HG03196 (cell line): ENCODE measurements around the gene MCU.
"Not testable (repeated sequence)": the region's sequence is repeated elsewhere in the genome, so short reads cannot be mapped to it uniquely, and the experiment has no call there.

ENCODE experiments used
- ATAC-seq: cut with Tn5 transposase; IDR thresholded peaks from one replicate; pipeline ENCODE4 v1.9.1; 2021; ENCODE audit not compliant: unreplicated experiment

The MCU gene

DNA sequence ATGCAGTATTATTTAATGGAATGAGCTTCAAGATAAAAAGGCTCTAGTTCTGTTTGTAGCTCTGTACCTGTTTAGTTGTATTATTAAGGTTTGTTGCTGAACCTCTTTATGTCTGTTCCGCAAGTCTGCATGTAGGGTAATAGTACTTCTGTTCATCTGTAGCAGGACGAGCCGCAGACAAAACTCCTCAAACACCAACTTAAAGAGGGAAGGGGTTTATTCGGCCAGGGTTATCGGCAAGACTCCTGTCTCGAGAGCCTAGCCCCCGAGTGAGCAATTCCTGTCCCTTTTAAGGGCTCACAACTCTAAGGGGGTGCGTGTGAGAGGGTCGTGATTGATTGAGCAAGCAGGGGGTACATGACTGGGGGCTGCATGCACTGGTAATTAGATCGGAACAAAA, 67.0 kb downstream of the MCU start:
- ATAC-seq, result not testable (repeated sequence)

DNA sequence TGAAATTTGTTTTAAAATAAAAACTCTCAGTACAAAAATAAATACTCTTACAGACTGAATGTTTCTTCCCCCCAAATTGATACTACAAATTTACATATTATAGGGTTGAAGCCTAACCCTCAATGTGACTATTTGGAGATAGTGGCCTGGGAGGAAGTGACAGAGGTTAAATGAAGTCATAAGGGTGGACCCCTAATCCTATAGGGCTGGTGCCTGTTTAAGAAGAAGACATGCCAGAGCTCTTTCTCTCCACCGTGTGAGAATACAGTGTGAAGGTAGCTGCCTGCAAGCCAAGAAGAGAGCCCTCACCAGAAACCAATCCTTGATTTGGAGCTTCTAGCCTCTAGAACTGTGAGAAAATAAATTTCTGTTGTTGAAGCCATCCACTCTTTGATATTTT, 67.6 kb downstream of the MCU start:
- no peak for ATAC-seq

DNA sequence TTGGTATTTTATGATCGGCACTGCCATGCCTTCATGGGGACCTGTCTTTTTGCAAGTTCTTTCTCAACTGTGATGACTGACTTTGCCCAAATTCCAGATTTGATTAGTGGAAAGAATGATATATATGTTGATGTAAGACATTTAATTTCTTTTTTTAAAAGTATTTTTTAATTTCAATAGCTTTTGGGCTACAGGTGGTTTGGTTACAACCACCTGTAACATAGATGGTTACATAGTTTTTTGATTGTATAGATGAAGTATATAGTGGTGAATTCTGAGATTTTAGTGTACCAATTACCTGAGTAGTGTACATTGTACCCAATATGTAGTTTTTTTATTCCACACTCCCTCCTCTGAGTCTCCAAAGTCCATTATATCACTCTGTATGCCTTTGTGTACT, 69.6 kb downstream of the MCU start:
- no peak for ATAC-seq

DNA sequence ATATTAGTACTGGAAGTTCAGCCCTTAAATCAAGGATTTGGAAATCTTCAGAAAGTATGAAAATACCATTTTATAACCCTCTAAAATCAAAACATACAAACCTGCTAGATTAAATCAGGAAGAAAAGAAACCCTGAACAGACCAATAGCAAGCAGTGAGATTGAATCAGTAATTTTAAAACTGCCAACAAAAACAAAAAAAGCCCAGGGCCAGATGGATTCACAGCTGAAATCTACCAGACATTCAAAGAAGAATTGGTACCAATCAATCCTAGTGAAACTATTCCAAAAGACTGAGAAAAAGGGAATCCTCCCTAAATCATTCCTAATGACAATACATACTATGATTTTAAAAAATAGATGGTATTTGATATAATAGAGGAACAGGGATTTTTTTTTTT, 70.1 kb downstream of the MCU start:
- ATAC-seq, result no peak

DNA sequence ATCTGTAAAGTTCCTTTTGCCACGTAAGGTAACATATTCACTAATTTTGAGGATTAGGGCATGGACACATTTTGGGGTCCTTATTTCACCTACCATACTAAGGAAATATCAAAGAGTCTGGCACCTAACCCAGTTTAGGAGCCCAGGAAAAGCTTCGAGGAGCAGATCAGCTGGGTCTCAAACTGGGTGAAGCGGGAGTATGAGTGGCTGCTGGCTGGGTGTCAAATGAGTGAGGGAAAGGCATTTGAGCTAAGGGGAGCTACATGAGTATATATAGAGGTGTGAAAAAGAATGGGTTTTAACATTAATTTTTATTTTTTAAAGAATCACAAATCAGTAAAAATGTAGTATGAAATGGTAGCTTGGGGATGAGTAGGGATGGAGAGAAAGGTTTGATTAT, 71.3 kb downstream of the MCU start:
- no peak for ATAC-seq

DNA sequence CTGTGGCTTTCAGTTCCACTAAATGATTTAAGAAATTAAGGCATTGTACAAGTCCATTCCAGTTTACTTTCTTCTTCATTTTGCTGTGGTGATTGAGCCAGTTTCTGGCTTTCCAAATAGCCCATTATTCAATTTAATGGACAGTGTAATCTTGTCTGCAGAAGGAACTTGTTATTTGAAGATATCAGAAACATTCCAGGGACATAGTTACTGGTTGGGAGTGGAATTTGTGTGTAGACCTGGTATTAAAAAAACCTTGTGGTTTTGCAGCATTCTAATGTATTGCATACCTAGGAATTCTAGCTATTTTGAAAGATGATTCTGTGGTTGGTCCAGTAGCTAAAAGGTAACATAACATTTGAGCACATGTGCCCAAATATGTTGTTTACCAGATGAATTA, 72.2 kb downstream of the MCU start:
- no peak for ATAC-seq

DNA sequence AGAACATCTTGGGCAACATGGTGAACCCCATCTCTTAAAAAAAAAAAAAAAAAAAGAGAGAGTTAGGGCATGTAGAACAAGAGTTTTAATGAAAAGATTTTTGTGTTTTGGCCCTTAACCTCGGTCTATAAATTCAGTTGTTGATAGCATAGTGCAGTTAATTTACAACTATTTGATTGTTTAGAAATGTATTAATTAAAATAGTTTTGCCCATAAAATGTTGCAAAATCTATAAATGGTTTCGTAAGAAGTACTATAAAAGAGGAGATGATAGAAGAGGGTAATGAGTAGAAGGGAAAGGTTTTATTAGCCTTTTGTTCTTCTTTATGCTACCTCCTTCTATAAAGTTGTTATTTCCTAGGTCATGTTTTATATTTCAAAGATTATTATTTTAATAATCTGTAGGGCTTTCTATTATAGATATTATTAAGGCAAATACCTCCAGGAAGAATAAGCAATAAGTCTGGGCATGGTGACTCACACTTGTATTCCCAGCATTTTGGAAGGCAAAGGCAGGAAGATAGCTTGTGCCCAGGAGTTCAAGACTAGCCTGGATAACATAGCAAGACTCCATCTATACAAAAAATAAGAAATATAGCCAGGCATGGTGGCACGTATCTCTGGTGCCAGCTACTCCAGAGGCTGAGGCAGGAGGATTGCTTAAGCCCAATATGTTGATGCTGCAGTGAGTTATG, 73.3 kb downstream of the MCU start:
- no peak for ATAC-seq

DNA sequence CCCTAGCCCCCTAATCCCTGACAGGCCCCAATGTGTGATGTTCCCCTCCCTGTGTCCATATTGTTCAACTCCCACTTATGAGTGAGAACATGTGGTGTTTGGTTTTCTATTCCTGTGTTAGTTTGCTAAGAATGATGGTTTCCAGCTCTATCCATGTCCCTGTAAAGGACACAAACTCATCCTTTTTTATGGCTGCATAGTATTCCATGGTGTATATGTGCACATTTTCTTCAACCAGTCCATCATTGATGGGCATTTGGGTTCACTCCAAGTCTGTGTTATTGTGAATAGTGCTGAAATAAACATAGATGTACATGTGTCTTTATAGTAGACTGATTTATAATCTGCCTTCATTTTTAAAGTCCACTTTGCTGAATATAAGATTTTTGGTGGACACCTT, 79.3 kb downstream of the MCU start:
- not testable (repeated sequence) for ATAC-seq

DNA sequence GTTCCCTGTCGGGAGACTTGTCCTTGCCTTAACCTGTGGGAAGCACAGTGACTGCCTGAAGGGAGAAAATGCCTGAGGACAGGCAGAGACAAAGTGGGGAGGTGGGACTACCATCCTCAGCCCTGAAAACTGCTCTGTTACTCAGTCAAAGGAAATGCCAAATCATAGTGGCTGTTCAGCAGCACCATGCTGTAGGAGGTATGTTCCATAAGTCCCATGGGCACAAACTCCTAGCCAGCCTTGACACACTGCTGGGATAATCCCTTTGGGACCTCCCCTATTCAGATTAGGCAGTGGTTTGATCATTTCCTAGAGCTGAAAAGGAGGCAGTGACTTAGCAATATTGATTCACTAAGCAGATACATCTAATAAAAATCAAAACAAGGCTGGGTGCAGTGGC, 80.1 kb downstream of the MCU start:
- ATAC-seq, result no peak

DNA sequence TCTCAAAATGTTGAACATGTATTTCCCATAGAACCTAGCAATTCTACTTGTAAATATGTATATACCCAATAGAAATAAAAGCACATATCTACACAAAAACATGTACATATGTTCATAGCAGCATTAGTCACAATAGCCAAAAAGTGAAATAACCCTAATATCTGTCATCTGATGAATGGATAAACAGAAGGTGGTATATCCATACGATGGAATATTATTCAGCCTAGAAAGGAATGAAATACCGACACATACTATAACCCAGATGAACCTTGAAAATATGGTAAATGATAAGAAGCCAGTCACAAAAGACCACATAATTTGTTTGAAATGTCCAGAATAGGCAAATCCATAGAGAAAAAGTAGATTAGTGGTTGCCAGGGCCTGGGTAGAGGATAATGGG, 87.9 kb downstream of the MCU start:
- no peak for ATAC-seq

DNA sequence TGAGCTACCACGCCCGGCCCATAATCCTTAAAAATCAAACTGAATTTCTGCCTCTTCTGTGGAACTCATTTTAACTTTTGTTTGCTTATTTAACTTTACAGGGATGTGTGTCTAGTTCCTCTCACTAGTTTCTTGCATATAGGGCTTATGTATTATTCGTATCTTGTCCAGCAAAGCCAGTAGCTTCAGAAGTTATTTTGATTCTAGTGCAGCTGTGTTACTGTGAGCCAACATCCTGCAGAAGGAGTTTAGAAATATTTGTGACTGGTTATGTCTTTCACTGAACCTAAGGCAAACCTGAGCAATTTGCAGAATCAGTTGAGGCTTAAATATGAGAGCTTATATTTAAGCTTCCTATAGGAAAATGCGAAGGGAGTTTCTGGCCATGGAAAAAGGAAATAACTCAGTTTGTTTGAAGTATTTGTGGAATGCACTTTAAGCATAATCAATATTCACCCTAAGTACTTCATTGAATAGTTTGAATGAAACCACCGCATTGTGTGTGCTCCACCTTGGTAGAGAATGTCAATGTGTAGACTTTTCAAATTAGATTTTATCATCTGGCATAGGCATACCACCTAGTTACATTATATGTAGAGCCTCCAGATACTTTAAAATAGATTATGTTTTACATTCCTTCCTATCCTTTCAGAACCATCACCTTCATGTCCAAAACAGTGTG, 90.8 kb downstream of the MCU start:
- ATAC-seq, result no peak

DNA sequence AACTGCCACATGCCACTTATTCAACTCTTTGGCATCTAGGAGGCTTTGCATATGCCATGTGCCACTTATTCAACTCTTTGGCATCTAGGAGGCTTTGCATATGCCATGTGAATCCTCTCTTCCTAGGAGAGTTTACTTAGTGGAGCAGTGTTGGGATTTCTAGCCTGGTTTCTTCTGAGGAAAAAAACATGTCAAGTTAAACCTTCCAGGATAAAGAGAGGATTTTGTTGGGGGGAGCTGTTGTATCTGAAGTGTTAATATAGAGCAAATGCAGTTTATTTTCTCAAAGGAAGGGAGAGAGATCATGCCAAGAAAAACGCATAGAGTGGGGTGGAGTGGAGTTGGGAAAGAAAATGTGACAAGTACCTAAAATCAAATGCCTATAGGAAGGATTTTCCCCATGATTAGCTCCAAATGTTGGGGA, 91.5 kb downstream of the MCU start:
- no peak for ATAC-seq

DNA sequence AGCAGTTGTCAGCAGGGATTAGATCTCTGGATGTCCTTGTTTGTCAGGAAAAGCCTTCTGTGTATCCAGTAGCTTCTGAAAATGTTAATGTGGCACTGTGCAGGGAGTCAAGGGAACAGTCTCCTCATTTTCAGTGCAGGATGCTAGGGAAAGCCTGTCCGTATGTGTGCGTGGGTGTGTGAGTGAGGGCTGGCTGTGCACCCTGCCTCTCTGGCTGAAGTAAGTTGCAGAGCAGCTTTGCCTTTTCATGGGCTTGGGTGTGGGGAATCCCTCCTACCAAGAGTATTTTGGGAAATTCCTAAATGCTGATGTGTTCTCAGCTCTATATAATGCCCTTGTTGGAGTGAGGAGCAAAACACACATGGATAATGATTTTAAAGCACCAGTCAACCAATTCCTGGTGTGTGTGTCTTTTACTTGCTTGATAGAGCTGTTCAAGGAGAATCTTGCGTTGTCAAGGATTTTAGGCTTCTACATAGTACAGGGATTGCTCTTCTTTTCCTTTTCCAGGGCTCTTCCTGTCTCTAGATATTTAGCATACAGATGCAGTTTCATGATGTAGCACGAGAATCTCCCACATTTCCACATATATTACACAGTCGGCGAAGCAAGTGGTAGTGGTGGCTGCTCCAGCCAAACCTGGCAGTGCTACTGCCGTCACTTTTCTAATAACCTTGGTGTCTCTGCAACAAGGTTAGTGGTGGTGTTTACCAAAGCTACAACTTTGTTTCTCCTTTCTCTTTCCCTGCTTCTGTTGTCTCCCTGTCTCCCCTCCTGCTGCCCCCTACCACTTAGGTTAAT, 92.8 kb downstream of the MCU start:
- no peak for ATAC-seq

DNA sequence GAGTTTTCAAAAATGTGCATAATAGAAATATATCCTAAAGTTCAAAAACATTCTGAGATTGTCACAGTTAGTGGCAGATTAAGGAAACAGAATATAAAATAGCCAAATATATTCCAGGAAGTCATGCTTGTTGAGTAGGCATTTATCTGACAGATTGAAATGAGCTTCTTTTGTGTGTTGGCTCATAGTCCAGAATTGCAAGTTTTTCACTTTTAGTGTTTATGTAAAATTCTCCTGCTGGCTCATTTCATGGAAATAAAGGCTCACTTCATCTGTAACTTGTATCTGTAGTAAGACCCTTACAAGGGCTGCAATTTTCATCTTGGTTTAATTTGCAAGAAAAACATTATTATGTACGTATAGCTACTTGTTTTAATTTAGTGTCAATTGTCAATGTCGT, 93.5 kb downstream of the MCU start:
- no peak for ATAC-seq

DNA sequence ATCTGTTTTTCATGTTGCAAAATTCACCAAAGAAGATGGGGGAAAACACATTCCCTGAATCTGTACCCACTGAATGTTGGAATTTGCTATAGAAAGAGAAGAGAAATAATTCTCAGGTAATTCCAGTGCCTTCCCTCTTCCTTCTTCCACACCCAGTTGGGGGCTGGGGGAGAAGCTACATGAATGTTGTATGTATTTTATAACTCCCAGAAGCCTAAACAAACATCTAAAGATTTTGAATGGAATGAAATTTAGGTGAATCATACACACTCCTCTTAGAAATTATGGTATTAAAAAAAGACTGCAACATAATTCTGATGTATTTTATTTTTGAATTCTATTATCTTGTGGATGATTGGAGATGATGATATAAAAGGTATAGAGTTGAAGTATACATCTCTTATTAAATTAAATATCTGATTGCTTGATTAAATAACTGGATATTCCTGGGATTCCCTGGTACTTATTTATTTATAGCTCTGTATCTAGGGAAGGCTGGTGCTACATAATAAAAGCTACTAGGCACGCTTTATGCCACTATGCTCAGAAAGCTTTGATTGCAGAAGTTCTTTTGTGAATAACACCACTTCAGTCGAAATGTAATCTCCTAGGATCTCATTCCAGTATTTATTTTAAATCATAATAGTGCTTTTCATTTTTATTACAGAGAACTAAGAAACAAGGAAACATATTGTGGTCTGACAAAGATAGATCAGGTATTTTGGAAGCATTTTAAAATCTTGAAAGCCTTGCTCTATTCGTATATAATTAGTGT, 98.5 kb downstream of the MCU start:
- no peak for ATAC-seq

DNA sequence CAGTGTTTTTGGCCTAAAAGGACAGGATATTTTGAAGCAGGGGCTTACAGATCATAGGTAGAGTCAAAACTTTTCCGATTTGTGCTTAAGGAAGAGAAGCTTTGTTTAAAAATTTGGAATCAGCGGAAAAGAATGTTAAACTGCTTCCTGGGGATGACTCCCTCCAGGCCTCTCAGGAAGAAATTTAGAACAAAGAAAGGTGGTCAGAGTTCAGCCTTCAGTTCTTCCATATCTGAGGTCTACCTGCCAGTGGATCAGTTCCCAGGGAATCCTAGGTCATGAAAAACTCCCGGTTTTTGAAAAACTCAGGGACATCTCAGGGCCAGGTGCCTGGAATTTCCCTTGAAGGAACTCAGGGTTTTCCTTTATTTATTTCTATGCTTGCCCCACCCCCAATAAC, 100.3 kb downstream of the MCU start:
- no peak for ATAC-seq

DNA sequence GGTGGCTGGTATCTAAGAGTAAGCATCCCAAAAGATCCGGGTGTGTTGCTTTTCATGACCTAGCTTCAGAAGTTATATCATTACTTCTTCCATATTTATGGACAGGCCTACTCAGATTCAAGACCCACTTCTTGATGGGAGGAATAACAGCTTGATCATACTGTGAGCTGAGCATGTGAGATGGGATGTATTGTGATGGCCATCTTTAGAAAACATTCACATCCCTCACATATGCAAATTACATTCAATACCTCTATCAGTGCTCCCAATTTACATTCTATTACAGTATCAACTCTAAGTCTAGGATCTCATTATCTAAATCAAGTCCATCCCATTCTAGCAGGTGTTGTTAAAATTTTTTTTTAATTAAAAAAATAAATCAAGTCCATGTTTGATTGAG, 101.8 kb downstream of the MCU start:
- no peak for ATAC-seq

DNA sequence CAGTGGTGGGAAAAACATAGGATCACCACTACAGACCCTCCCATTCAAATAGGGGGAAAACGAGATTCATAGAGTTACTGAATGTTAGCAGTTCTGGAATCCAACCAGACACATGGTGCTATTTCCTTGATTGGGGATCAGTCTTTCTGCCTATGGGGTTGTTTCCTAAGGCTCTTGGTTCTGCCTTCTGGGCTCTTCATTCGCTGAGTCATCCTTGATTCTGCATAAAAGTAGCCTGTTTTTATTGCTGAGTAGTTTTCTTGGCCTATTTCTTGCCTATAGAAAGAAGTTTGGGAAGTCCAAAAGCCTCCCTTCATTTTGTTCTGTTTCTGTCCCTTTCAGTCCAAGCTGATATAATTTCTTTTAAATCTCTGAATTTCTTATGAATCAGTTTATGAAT, 102.3 kb downstream of the MCU start:
- ATAC-seq, result no peak

DNA sequence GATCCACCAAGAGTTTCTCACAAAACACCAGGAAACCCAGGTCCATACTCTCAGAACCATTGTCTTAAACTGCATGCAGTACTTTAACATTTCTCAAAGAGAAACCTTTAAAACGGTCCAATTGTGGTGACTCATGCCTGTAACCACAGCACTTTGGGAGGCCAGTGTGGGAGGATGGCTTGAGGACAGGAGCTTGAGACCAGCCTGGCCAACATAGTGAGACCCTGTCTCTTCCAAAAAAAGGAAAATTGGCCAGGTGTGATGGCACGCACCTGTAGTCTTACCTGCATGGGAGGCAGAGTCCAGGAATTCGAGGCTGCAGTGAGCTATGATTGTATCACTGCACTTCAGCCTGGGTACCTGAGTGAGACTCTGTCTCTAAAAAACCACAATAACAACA, 104.1 kb downstream of the MCU start:
- no peak for ATAC-seq

DNA sequence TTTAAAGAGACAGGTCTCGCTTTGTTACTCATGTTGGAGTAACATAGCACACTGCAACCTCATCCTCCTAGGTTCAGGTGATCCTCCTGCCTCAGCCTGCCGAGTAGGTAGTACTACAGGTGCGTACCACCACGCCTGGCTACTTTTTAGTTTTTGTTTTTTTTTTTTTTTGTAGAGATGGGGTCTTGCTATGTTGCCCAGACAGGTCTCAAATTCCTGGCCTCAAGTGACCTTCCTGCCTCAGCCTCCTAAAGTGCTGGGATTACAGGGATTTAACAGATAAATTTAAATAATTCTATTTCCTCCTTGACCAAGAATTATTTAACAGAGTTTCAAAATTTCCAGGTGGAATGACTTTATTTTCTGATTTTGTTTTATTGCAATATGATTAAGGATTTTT, 104.6 kb downstream of the MCU start:
- no peak for ATAC-seq

DNA sequence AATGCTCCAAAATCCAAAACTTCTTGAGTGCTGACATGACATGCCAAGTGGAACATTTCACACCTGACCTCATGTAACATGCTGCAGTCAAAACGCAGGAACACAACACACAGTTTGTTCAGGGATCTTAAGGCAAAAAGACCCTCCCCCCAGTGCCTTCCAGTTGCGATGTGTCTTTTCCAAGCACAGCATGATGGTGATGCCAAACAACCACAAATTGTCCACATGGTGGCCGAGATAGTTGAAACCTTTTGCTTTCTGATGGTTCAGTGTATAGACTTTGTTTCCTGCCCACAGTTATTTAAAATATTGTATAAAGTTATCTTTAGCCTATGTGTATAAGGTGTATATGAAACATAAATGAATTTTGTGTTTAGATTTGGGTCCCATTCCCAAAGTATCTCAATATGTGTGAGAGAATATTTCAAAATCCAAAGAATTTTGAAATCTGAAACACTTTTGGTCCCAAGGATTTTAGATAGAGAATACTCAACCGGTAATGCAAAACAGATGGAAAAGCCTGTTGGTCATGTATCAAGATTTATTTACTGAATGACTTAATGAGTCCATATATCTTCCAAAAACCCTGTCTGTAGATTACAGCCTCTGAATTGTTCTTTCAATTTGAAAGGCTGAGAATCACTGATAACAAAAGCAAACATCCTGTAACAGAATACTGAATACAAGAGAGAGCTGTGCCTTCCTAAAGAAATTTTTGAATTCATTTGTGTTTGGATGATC, 108.2 kb downstream of the MCU start:
- no peak for ATAC-seq
